Activated T-helper 17 cell treated with anti-CD3 and anti-CD28 coated beads, Interleukin-2, amount 50 U/mL, for 72 hours (primary cell): ENCODE results near the gene BOD1L1. TPM values are rescaled to one million over a fixed set of nuclear protein-coding genes. Genes with fewer than 3 reads are reported as not detected.

Source experiments
- ATAC-seq: fragments of 150-1000 bp; cut with Tn5 transposase; replicated peaks from 2 replicates; pipeline ENCODE4 v1.10.0; 2021; ENCODE audit warnings: mild to moderate bottlenecking, moderate library complexity
- H3K27ac Mint-ChIP-seq: one replicate; pipeline ENCODE4 v1.8.0; 2022; ENCODE audit warnings: mixed read lengths
- H3K27me3 Mint-ChIP-seq: one replicate; pipeline ENCODE4 v1.8.0; 2022; ENCODE audit warnings: mixed read lengths
- H3K36me3 Mint-ChIP-seq: one replicate; pipeline ENCODE4 v1.8.0; 2022; ENCODE audit warnings: low read depth, mild to moderate bottlenecking, mixed read lengths
- H3K4me1 Mint-ChIP-seq: one replicate; pipeline ENCODE4 v1.8.0; 2022; ENCODE audit warnings: mixed read lengths
- H3K4me3 Mint-ChIP-seq: one replicate; pipeline ENCODE4 v1.8.0; 2022; ENCODE audit warnings: mild to moderate bottlenecking, mixed read lengths
- H3K9me3 Mint-ChIP-seq: one replicate; pipeline ENCODE4 v1.8.0; 2022; ENCODE audit warnings: mixed read lengths
- total RNA-seq, 2 donors: library from RNA; stranded (reverse); gene quantifications; one replicate each; pipeline ENCODE4 v1.2.3, GENCODE V29; 2022

The BOD1L1 gene
- total RNA-seq, 2 donors from 2014 or later = 34.6 to 40.9 TPM

DNA sequence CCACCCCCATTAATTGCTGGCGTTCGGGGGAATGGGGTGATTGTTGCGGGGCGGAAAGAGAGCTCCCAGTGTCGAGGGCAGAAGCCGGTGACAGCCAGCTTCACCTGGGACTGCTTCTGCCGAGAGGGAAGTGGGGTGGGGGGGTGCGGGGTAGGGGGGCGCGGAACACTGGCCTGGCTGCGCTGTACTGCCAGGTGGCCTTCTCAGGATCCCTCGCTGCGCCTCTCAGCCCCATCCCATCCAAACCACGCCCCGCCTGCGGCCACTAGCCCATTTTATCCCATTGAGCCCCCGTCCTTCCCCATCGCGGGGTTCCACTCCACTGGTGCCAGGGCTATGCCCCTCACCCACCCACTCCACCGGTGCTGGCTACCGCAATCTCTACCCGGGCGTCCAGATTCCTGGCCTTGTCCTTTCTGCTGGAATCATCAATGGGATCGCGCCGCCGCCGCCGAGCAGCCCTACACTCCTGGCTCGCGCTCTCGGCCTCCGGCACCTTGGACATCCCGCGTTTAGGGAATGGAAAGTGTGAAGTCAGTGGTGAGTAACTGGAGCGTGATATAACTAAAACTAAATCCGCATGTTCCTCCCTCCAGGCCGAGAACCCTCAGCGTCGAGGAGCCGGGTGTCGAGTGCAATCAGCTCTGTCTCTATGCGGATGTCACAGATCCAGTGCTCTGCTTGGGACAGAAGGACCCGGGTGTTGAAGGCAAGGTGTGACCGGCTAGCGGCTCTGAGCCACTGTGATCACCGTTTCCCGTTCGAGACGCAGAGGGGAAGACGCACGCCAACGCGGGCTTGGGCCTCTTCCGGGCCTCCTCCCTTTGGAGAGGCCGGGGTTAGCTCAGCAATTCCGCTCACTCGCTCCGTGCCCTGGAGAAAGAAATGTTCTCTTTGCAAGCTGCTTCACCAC is 103.7 kb downstream of the BOD1L1 start:
- no peak for ATAC-seq
- Mint-ChIP-seq H3K27ac (no peak overlapping the region), H3K36me3 (no peaks in the 10 kb centered on the region), H3K9me3 (no peaks in the 10 kb centered on the region), H3K27me3 (peaks cover 52% of the 10 kb centered on the region), H3K4me1 (peaks cover 9% of the 10 kb centered on the region), H3K4me3 (no peak overlapping the region)

DNA sequence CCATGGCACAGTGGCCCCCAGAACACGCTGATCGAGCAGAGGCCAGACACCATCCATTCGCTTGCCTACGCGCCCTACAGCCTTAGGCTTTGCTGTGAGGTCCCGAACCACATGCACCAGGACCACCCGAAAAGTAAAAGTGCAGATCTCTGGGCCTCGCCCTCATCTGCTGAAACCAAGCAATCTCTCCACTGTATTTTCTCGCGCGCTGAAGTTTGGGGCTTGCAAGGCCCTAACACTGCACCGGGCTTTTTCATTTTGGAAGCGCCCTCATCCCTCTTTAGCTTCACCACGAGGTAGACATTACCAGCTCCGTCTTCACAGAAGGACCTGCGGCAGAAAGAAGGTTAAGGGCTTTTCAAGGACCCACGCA is 104.4 kb downstream of the BOD1L1 start:
- no peak for ATAC-seq
- Mint-ChIP-seq H3K27me3 (peaks cover 45% of the 10 kb centered on the region), H3K9me3 (no peaks in the 10 kb centered on the region), H3K4me3 (peak overlapping the region; percentile 22), H3K27ac (no peak overlapping the region), H3K36me3 (no peaks in the 10 kb centered on the region), H3K4me1 (peaks cover 4% of the 10 kb centered on the region)

DNA sequence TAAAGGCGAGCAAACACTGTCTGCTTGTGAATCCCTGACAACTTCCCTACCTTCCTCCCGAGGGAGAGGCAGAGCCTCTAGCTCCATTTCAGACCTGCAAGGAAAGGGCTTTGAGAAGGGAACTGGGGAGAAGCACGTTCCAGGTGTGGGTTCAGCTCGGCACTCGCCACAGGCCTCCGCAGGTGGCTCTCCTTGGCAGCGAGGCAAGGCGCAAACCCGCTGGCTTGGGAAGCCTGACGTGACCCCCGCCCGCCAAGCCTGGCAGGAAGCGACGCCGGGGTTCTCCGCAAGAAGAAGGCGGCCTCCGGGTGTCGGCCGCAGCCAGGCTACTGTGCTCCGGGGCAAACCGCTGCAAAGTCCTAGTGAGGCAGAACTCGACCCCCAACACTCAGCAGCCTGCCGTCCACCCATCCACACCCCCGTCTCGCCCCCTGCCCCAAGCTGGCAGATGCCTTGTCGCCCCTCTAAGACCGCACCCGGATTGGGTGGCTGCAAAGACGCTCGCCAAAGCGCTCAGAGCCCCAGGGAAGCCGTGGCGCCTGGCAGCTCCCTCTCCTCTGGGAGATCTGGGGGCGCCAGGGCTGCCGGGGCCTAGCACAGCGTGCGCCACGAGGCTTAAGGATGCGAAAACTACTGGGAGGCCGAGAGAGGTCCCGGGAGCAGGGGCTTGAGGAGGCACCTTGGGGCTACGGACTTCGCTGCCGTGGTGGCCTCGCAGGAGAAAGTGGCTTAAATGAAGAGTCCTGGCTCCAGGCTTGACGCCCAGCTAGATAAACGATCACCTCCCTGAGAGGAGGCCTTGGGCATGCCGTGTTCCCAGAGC is 105.0 kb downstream of the BOD1L1 start:
- no peaks in the 10 kb centered on the region for H3K36me3 Mint-ChIP-seq
- H3K4me3 Mint-ChIP-seq = peak overlapping the region; percentile 22
- H3K9me3 Mint-ChIP-seq = no peaks in the 10 kb centered on the region
- peaks cover 45% of the 10 kb centered on the region for H3K27me3 Mint-ChIP-seq
- peaks cover 3% of the 10 kb centered on the region for H3K4me1 Mint-ChIP-seq
- ATAC-seq = peak; percentile 7
- no peak overlapping the region for H3K27ac Mint-ChIP-seq

DNA sequence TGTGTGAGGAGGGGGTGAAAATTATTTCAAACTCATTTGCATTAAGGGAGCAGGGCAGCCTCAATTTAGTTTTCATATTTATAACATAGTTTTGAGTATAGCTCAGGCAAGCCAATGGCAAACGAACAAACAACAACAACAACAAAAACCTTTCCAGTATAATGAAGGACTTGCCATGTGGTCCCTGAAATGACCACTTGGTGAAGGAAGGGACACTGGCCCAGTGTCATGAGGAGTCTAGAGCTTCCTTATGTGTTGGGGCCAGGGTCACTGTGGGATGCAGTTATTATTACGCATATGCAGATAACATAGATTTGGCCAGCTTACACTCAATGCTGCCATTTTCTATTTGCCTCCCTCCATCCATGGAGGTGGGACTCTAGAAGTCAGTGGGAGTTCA is 106.5 kb downstream of the BOD1L1 start:
- H3K27ac Mint-ChIP-seq = no peak overlapping the region
- ATAC-seq = no peak
- no peaks in the 10 kb centered on the region for H3K4me1 Mint-ChIP-seq
- no peaks in the 10 kb centered on the region for H3K9me3 Mint-ChIP-seq
- no peaks in the 10 kb centered on the region for H3K36me3 Mint-ChIP-seq
- H3K4me3 Mint-ChIP-seq = no peak overlapping the region
- peaks cover 36% of the 10 kb centered on the region for H3K27me3 Mint-ChIP-seq

Other genes with a start within 250 kb of the BOD1L1 start
- gene RAB28, start 143.4 kb downstream of the BOD1L1 start, total RNA-seq = 10 to 100 TPM in 1 of 2 donors, 1 to 10 TPM in 1; 10.0 to 14.5 TPM
- gene NKX3-2, start 83.2 kb downstream of the BOD1L1 start, total RNA-seq = not detected